ENCODE results near the gene WWOX. TPM values are rescaled to one million over a fixed set of nuclear protein-coding genes. Genes with fewer than 3 reads are reported as not detected.

WWOX gene
- total and polyA plus RNA-seq, 2 of the 4 experiments (the other 2 are of a cell fraction) = 2.7 to 5.4 TPM

DNA sequence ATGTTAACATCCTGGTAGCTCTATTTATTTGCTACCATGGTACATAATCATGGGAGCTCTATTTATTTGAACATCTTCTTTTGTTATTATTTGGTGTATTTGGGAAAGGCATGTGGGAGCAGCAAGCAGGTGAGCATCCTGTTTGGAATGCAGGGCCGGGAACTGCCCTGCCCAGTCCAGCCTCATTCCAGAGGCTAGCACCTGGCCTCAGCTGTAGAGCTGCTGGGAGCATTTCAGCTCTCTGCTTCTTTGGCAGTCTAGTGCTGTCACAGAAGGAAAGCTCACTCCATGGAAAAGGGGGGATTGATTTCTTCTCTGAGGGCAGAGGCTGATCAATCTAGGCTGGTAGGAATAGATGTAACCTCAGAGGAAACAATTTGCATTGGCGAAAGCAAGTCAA lies 112.5 kb downstream of the WWOX start:
- Histone ChIP-seq H3K9ac (ENCODE audit: low read depth, low read length) (no peak overlapping the region), H3K4ac (ENCODE audit: low read depth, low read length) (no peak overlapping the region), H4K8ac (ENCODE audit: low read depth in 2 of 2, low read length in 2 of 2) (no peak overlapping the region), H2BK15ac (ENCODE audit: low read depth, low read length) (no peak overlapping the region), H3K9me1 (ENCODE audit: insufficient read depth, low read length) (no peaks in the 10 kb centered on the region), H3K9me3 (ENCODE audit: control insufficient read depth, insufficient read depth, low read length) (no peaks in the 10 kb centered on the region; the same call in 1 of the 2 replicates), H3K4me1 (ENCODE audit: control insufficient read depth, insufficient read depth, low read length) (peaks cover 2% of the 10 kb centered on the region; the same call in 1 of the 2 replicates), H3K23ac (ENCODE audit: low read depth, low read length) (no peak overlapping the region), H3K36me3 (ENCODE audit: control insufficient read depth, insufficient read depth, low read length) (no peaks in the 10 kb centered on the region), H4K20me1 (ENCODE audit: insufficient read depth, low read length) (no peaks in the 10 kb centered on the region), H3K4me2 (ENCODE audit: low read depth, low read length) (no peak overlapping the region), H4K5ac (ENCODE audit: low read depth, low read length) (no peak overlapping the region), H3K4me3 (ENCODE audit: insufficient read depth, low read depth, low read length) (no peak overlapping the region), H2BK120ac (ENCODE audit: low read depth, low read length) (no peak overlapping the region), H3K79me1 (ENCODE audit: low read depth in 1 of 2, low read length in 2 of 2) (no peaks in the 10 kb centered on the region), H3K18ac (ENCODE audit: low read depth, low read length) (no peak overlapping the region), H2AFZ (replicated peaks; ENCODE audit: low read length, poor library complexity) (no peak overlapping the region), H2AK9ac (replicated peaks; ENCODE audit: low read depth, low read length, poor library complexity) (no peak overlapping the region), H3K14ac (replicated peaks; ENCODE audit: low read depth, low read length) (no peak overlapping the region), H2BK20ac (ENCODE audit: low read depth, low read length) (no peak overlapping the region), H3K56ac (ENCODE audit: extremely low read depth, insufficient read depth, low read length) (no peak overlapping the region), H3K27ac (ENCODE audit: insufficient read depth, low read length) (no peak overlapping the region), H3K27me3 (ENCODE audit: control insufficient read depth, insufficient read depth, low read length) (peaks cover 2% of the 10 kb centered on the region; the same call in 1 of the 2 replicates), H2BK5ac (ENCODE audit: low read depth, low read length, poor library complexity, severe bottlenecking) (no peak overlapping the region), H2AK5ac (ENCODE audit: low read depth, low read length) (no peak overlapping the region), H4K91ac (ENCODE audit: insufficient read depth, low read depth, low read length) (no peak overlapping the region)
- ATAC-seq (ENCODE audit: low read depth) = no peak
- intact Hi-C loops (cut with micrococcal nuclease) (no loop called here), dilution Hi-C loops (cut with HindIII; ENCODE audit: low sequenced_read_pairs, unreplicated experiment) (no loop called here), in situ Hi-C loops (cut with MboI; ENCODE audit: low sequenced_read_pairs) (no loop called here)
- no peak for DNase-seq
- ChIA-PET CTCF (no interaction called here), POLR2A (ENCODE audit: unreplicated experiment) (no interaction called here)
- BruUV-seq (replicated peaks) = no TSS peak
- TF ChIP-seq RAD21 (IDR thresholded peaks at IDR 0.05; ENCODE audit: low read length) (no peak), BHLHE40 (IDR thresholded peaks at IDR 0.05; ENCODE audit: low read depth, low read length) (no peak), MAZ (IDR thresholded peaks at IDR 0.05; ENCODE audit: borderline replicate concordance, low read depth, low read length) (no peak), POLR2A (IDR thresholded peaks at IDR 0.05; ENCODE audit: low read depth, low read length) (no peak), SMC3 (IDR thresholded peaks at IDR 0.05; ENCODE audit: low read depth, low read length) (no peak), RCOR1 (IDR thresholded peaks at IDR 0.05; ENCODE audit: insufficient replicate concordance, low read length) (no peak), RFX5 (IDR thresholded peaks at IDR 0.05; ENCODE audit: low read depth, low read length) (no peak), CEBPB (IDR thresholded peaks at IDR 0.05; ENCODE audit: low read depth, low read length) (no peak), NFE2L2 (IDR thresholded peaks at IDR 0.05; ENCODE audit: low read depth, low read length) (no peak), MXI1 (IDR thresholded peaks at IDR 0.05; ENCODE audit: borderline replicate concordance, low read depth, low read length) (no peak), MAFK (IDR thresholded peaks at IDR 0.05; ENCODE audit: low read depth, low read length) (no peak), FOS (IDR thresholded peaks at IDR 0.05; ENCODE audit: low read depth, low read length) (no peak), CHD1 (IDR thresholded peaks at IDR 0.05; ENCODE audit: low read depth, low read length) (no peak)
- TF ChIP-seq, protein P1, sequence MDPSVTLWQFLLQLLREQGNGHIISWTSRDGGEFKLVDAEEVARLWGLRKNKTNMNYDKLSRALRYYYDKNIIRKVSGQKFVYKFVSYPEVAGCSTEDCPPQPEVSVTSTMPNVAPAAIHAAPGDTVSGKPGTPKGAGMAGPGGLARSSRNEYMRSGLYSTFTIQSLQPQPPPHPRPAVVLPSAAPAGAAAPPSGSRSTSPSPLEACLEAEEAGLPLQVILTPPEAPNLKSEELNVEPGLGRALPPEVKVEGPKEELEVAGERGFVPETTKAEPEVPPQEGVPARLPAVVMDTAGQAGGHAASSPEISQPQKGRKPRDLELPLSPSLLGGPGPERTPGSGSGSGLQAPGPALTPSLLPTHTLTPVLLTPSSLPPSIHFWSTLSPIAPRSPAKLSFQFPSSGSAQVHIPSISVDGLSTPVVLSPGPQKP (IDR thresholded peaks at IDR 0.05; ENCODE audit: borderline replicate concordance, low read depth, low read length) = no peak
- TF ChIP-seq, protein P2, sequence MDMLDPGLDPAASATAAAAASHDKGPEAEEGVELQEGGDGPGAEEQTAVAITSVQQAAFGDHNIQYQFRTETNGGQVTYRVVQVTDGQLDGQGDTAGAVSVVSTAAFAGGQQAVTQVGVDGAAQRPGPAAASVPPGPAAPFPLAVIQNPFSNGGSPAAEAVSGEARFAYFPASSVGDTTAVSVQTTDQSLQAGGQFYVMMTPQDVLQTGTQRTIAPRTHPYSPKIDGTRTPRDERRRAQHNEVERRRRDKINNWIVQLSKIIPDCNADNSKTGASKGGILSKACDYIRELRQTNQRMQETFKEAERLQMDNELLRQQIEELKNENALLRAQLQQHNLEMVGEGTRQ (IDR thresholded peaks at IDR 0.05; ENCODE audit: low read depth, low read length) = no peak
- TF ChIP-seq, protein P3, sequence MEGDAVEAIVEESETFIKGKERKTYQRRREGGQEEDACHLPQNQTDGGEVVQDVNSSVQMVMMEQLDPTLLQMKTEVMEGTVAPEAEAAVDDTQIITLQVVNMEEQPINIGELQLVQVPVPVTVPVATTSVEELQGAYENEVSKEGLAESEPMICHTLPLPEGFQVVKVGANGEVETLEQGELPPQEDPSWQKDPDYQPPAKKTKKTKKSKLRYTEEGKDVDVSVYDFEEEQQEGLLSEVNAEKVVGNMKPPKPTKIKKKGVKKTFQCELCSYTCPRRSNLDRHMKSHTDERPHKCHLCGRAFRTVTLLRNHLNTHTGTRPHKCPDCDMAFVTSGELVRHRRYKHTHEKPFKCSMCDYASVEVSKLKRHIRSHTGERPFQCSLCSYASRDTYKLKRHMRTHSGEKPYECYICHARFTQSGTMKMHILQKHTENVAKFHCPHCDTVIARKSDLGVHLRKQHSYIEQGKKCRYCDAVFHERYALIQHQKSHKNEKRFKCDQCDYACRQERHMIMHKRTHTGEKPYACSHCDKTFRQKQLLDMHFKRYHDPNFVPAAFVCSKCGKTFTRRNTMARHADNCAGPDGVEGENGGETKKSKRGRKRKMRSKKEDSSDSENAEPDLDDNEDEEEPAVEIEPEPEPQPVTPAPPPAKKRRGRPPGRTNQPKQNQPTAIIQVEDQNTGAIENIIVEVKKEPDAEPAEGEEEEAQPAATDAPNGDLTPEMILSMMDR (conservative IDR thresholded peaks at IDR 0.05; ENCODE audit: low read depth, low read length) = no peak
- no CpG with 5 or more reads among the region's 2 CpGs for WGBS, 2 experiments (ENCODE audit: extremely low coverage in 2 of 2, insufficient read length in 1 of 2)
